A549 treated with DMSO at 1 μM for 4 hours (cell line): ENCODE data around the gene SLC35F4. TPM values are rescaled to one million over a fixed set of nuclear protein-coding genes. Genes with fewer than 3 reads are reported as not detected.

ENCODE experiments used
- total RNA-seq: library from RNA; stranded (reverse); fragments of 200-300 nt; extraction: Qiagen RNA extraction; gene quantifications from 5 replicates; pipeline ENCODE4 v1.2.3, GENCODE V29; 2022; ENCODE audit warnings: low read depth

The SLC35F4 gene
- not detected in 5 replicates for total RNA-seq

DNA sequence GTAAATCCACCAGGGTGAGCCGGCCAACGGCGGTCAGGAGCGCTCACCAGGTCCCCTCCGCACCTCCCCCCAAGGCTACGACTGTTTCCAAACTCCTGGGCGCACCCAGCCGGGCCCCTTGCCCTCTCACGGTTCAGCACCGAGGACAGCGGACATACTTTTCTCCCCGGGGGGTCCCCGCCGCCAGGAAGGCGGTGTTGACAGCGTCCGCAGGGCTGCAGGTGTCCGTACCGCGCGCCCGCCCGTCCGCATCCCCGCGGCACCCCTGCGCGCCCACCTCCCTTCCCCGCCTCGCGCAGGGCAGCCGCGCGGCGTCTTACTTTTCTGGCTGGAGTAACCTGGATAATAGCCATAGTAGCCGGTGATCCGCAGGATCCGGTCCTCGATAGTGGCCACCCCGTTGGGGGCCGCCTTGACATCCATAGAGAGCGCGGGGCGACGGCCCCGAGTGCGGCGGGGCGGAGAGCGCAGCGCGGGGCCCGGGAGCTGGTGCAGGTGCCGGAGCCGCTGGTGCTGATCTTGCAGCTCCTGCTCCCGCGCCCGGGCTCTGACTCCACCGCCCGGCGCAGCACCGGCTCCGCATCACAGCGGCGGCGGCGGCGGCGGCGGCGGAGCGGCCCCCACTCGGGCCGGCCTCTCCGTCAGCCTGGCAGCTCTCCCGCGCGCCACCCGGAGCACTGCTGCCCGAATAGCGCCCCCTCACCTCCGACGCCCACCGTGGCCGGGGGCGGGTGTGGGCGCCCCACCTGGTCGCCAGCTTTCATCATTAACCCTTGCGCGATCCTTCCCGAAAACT lies at the start of gene SLC35F4:
Gene SLC35F4, minus strand, starts transcription at position 690 of the 796 bp plus-strand sequence.

